Stimulated activated CD4-positive, alpha-beta T cell treated with anti-CD3 and anti-CD28 coated beads, Interleukin-12 subunit alpha, Interleukin-12 subunit beta, amount 100 ng/mL, for 24 hours (primary cell): ENCODE results near the gene REPS1.

Experiments used
- DNase-seq, 2 experiments: peaks; one replicate each; pipeline ENCODE4 v3.0.0-alpha.2; 2020; ENCODE audit warnings: low read depth in 2 of 2

The REPS1 gene

GRCh38 chr6:138856654-138857053, 131.4 kb downstream of the REPS1 start:
- no peak for DNase-seq
